ENCODE data around the gene RSL24D1. TPM values are rescaled to one million over a fixed set of nuclear protein-coding genes. Genes with fewer than 3 reads are reported as not detected.
A peak's percentile ranks its signal among the peaks of the same experiment; 100 is the strongest.

The RSL24D1 gene
- total RNA-seq, 1 experiment from 2014 or later, result 111 TPM

DNA sequence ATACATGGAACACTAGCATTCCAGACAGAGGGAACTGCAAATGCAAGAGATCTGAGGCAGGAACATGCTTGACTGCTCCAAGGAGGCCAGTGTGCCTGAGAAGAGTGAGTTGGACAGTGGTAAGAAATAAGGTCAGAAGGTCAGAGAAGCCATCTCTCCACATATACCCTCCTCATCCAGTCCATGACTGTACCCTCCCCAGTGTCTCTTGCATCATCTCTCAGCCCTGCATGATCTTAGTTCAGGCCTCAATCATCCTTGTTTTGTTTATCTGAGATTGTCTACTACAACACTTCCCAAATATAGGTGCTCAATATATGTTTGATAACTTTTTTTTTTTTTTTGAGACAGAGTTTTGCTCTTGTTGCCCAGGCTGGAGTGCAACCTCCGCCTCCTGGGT is 5.5 kb upstream of the RSL24D1 start:
- no peaks in the 10 kb centered on the region for H4K20me1 ChIP-seq (ENCODE audit: control insufficient read depth, insufficient read depth, insufficient read length)

More for the DNA sequence above, 5.5 kb upstream of the RSL24D1 start:
- no peak overlapping the region for H2BK12ac ChIP-seq (ENCODE audit: insufficient read length, low read depth, low read length)
- no peak overlapping the region for H2BK20ac ChIP-seq (ENCODE audit: low read depth, low read length, poor library complexity, severe bottlenecking)
- H3K27ac ChIP-seq (ENCODE audit: insufficient read length, low read depth, low read length), result no peak overlapping the region
- no peak overlapping the region for H3K9ac ChIP-seq (ENCODE audit: extremely low read depth, insufficient read length, low read length)
- no peak overlapping the region for H3K56ac ChIP-seq (ENCODE audit: insufficient read length, low read depth, low read length)
- no peaks in the 10 kb centered on the region for H3K9me3 ChIP-seq (ENCODE audit: control insufficient read depth, low read depth, low read length)
- DNase-seq, result no peak
- no peaks in the 10 kb centered on the region for H3K27me3 ChIP-seq (ENCODE audit: insufficient read depth, low read length)
- H3K27ac Mint-ChIP-seq, result peak overlapping the region in 1 of 3 experiments; percentile 23; a peak in 1 of 7 replicates
- no peaks in the 10 kb centered on the region for H3K4me1 Mint-ChIP-seq
- no peak overlapping the region for H2BK5ac ChIP-seq (ENCODE audit: insufficient read length, low read length)
- H3K27me3 Mint-ChIP-seq (ENCODE audit: low read depth), result no peaks in the 10 kb centered on the region
- TF ChIP-seq, protein P1, sequence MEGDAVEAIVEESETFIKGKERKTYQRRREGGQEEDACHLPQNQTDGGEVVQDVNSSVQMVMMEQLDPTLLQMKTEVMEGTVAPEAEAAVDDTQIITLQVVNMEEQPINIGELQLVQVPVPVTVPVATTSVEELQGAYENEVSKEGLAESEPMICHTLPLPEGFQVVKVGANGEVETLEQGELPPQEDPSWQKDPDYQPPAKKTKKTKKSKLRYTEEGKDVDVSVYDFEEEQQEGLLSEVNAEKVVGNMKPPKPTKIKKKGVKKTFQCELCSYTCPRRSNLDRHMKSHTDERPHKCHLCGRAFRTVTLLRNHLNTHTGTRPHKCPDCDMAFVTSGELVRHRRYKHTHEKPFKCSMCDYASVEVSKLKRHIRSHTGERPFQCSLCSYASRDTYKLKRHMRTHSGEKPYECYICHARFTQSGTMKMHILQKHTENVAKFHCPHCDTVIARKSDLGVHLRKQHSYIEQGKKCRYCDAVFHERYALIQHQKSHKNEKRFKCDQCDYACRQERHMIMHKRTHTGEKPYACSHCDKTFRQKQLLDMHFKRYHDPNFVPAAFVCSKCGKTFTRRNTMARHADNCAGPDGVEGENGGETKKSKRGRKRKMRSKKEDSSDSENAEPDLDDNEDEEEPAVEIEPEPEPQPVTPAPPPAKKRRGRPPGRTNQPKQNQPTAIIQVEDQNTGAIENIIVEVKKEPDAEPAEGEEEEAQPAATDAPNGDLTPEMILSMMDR (conservative IDR thresholded peaks at IDR 0.05), result no peak
- no peak overlapping the region for H2AFZ ChIP-seq (ENCODE audit: low read length)
- H2AK5ac ChIP-seq (ENCODE audit: insufficient read length, low read length), result no peak overlapping the region
- peaks cover 9 to 11% of the 10 kb centered on the region in 2 experiments; a peak in 4 of 5 replicates for H3K9me3 Mint-ChIP-seq
- no peak overlapping the region for H2BK15ac ChIP-seq (ENCODE audit: low read depth, low read length)
- no peak overlapping the region for H3K23ac ChIP-seq (ENCODE audit: insufficient read length, low read depth, low read length)
- no peaks in the 10 kb centered on the region for H3K4me1 ChIP-seq (ENCODE audit: insufficient read depth, low read length)
- no peaks in the 10 kb centered on the region for H3K23me2 ChIP-seq (ENCODE audit: insufficient read length, low read depth, low read length, poor library complexity, severe bottlenecking)
- H3K4me3 Mint-ChIP-seq, result no peak overlapping the region
- no peak overlapping the region for H3K14ac ChIP-seq (ENCODE audit: insufficient read depth, low read length)
- H3K18ac ChIP-seq (ENCODE audit: insufficient read length, low read depth, low read length), result no peak overlapping the region
- no peak overlapping the region for H4K91ac ChIP-seq (ENCODE audit: insufficient read length, low read depth, low read length)
- no peak overlapping the region for H3K4ac ChIP-seq (ENCODE audit: low read depth, low read length)
- H3T11ph ChIP-seq (ENCODE audit: low read length), result no peak overlapping the region
- H4K8ac ChIP-seq (replicated peaks; ENCODE audit: insufficient read length, low read depth, low read length), result no peak overlapping the region
- no peaks in the 10 kb centered on the region for H3K79me2 ChIP-seq (ENCODE audit: insufficient read depth, low read length)
- H2BK120ac ChIP-seq (ENCODE audit: low read depth, low read length, poor library complexity, severe bottlenecking), result no peak overlapping the region
- no CpG with 5 or more reads among the region's 1 CpG for WGBS (ENCODE audit: extremely low coverage, insufficient read length, low lambda C conversion rate)
- peaks cover 0 to 10% (median 0%) of the 10 kb centered on the region in 3 experiments; a peak in 3 of 7 replicates for H3K36me3 Mint-ChIP-seq (ENCODE audit: insufficient read depth in 1 of 3, low read depth in 3 of 3)
- H4K5ac ChIP-seq (ENCODE audit: insufficient read length, low read depth, low read length), result no peak overlapping the region
- no peak overlapping the region for H3K4me2 ChIP-seq (ENCODE audit: insufficient read depth, insufficient read length, low read length)
- no peaks in the 10 kb centered on the region for H3K79me1 ChIP-seq (ENCODE audit: insufficient read depth, low read depth, low read length, poor library complexity, severe bottlenecking)

Measured in H9 (cell line).